ENCODE results near the gene PLAU.

DNA sequence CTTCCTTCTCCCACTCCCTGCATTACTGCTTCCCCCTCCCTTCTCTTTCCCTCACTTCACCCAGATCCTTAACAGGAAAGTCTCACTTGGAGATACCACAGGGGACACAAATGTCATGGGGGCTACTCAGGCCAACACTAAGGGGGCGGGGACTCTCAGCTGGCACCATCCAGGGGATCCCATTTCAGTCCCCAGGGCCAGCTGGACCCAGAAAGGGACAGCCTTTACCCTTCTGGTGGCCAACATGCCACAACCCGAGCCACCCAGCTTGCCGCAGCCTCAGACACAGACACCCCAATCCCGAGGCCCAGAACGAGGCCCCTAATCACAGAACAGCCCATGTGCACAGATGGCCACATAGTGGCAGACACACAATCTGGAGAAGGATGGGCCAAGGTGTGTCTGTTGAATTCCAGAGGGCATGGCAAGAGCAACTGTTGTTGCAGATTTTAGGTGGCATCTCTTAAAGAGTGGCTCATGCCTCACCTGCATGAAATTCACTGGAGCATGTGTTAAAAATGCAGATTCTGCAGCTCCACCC lies 42.2 kb upstream of the PLAU start:
- TF ChIP-seq GATA2 (IDR thresholded peaks at IDR 0.05; ENCODE audit: low read depth, low read length), result no peak
- no peak for TF ChIP-seq GATA3 (IDR thresholded peaks at IDR 0.05; ENCODE audit: low read depth, low read length)

Measured in SH-SY5Y (cell line).